ENCODE measurements around the gene ICAM3.

GRCh38 chr19:10356431-10356830 is 17.0 kb upstream of the ICAM3 start:
- TF ChIP-seq CTCF (IDR thresholded peaks at IDR 0.05; ENCODE audit: low read length) (no peak), EZH2 (IDR thresholded peaks at IDR 0.05; ENCODE audit: borderline replicate concordance, low read length) (no peak)
